Measurements from ENCODE around the gene PMCH.

DNA sequence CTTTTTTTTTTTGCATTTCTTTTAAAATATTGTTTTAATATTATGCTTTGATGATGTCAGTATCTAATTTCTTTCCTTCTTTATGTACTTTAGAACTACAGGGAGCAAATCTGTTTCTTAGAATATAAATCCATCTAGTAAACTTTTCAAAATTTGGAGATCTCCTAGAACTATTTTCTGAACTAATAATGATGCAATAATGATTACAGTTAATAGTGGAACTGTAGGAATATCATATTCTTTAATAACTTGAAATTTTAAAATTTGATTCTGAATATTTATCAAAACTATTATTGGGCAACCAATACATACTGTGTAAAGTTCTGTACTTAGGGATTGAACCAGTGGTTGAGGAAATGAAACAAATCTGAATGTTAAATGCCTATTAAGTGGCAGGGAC is 23.1 kb upstream of the PMCH start:
- no peak for TF ChIP-seq POLR2A (IDR thresholded peaks at IDR 0.05)
- TF ChIP-seq, protein P1, sequence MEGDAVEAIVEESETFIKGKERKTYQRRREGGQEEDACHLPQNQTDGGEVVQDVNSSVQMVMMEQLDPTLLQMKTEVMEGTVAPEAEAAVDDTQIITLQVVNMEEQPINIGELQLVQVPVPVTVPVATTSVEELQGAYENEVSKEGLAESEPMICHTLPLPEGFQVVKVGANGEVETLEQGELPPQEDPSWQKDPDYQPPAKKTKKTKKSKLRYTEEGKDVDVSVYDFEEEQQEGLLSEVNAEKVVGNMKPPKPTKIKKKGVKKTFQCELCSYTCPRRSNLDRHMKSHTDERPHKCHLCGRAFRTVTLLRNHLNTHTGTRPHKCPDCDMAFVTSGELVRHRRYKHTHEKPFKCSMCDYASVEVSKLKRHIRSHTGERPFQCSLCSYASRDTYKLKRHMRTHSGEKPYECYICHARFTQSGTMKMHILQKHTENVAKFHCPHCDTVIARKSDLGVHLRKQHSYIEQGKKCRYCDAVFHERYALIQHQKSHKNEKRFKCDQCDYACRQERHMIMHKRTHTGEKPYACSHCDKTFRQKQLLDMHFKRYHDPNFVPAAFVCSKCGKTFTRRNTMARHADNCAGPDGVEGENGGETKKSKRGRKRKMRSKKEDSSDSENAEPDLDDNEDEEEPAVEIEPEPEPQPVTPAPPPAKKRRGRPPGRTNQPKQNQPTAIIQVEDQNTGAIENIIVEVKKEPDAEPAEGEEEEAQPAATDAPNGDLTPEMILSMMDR (IDR thresholded peaks at IDR 0.05): no peak
